Measurements from ENCODE around the gene FAM13B.

DNA sequence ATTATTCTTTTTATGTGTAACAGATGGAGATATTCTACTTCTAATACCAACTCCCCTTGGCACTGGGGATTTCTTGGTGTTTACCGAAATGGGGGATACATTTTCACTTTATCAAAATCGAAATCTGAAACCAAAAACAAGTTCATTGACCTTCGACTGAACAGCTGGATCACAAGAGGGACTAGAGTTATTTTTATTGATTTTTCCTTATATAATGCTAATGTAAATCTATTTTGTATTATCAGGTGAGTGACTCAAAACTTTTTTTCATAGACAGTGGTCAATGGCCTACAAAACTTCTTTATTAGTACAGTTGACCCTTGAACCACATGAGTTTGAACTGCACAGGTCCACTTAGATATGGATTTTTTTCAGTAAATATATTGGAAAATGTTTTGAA is 133.4 kb downstream of the FAM13B start:
- TF ChIP-seq, protein P1, sequence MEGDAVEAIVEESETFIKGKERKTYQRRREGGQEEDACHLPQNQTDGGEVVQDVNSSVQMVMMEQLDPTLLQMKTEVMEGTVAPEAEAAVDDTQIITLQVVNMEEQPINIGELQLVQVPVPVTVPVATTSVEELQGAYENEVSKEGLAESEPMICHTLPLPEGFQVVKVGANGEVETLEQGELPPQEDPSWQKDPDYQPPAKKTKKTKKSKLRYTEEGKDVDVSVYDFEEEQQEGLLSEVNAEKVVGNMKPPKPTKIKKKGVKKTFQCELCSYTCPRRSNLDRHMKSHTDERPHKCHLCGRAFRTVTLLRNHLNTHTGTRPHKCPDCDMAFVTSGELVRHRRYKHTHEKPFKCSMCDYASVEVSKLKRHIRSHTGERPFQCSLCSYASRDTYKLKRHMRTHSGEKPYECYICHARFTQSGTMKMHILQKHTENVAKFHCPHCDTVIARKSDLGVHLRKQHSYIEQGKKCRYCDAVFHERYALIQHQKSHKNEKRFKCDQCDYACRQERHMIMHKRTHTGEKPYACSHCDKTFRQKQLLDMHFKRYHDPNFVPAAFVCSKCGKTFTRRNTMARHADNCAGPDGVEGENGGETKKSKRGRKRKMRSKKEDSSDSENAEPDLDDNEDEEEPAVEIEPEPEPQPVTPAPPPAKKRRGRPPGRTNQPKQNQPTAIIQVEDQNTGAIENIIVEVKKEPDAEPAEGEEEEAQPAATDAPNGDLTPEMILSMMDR (IDR thresholded peaks at IDR 0.05): no peak
- TF ChIP-seq POLR2AphosphoS5 (IDR thresholded peaks at IDR 0.05): no peak
- TF ChIP-seq POLR2A (IDR thresholded peaks at IDR 0.05): no peak

Measured in suprapubic skin (tissue), 4 donors.